Mononuclear cell (primary cell): ENCODE results near the gene ITGAL. TPM values are rescaled to one million over a fixed set of nuclear protein-coding genes. Genes with fewer than 3 reads are reported as not detected.
A peak's percentile ranks its signal among the peaks of the same experiment; 100 is the strongest.
"Not testable (repeated sequence)": the region's sequence is repeated elsewhere in the genome, so short reads cannot be mapped to it uniquely, and the experiment has no call there.

ENCODE experiments used
- H3K27me3 ChIP-seq: 2 replicates; pipeline ENCODE4 v1.6.0; 2011; ENCODE audit warnings: low read length, control low read depth; ENCODE audit not compliant: insufficient read depth
- H3K4me1 ChIP-seq: 2 replicates; pipeline ENCODE4 v1.5.1; 2011; ENCODE audit warnings: mild to moderate bottlenecking, low read length, control low read depth; ENCODE audit not compliant: insufficient read depth
- H3K4me3 ChIP-seq: 2 replicates; pipeline ENCODE4 v1.5.1; 2011; ENCODE audit warnings: mild to moderate bottlenecking, low read length, moderate library complexity
- H3K9me3 ChIP-seq: 2 replicates; pipeline ENCODE4 v1.5.1; 2011; ENCODE audit warnings: low read depth, mild to moderate bottlenecking, control low read depth, low read length
- total RNA-seq: library from RNA; depleted of rRNA; stranded (reverse); fragments of >200 nt; gene quantifications from one replicate; pipeline ENCODE4 v1.2.3, GENCODE V29; 2012

Gene ITGAL
- total RNA-seq, 1 donor, result 150 TPM

DNA sequence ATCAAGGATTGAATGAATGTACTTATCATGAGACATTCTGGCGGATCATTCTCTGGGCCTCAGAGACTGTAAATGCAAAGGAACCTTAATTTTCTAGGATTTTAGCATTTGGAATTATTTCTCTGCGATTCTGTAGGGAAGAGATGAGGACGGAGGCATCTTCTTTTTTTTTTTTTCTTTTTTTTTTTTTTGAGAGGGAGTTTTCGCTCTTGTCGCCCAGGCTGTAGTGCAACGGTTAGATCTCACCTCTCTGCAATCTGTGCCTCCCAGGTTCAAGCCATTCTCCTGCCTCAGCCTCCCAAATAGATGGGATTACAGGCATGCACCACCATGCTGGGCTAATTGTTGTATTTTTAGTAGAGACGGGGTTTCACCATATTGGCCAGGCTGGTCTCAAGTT, 2.1 kb downstream of the ITGAL start:
- H3K4me3 ChIP-seq, result peak overlapping the region; percentile 59
- H3K9me3 ChIP-seq, result no peaks in the 10 kb centered on the region
- H3K27me3 ChIP-seq, result no peaks in the 10 kb centered on the region
- H3K4me1 ChIP-seq, result peaks cover 90% of the 10 kb centered on the region

GRCh38 chr16:30476991-30477390, 4.4 kb downstream of the ITGAL start:
- no peaks in the 10 kb centered on the region for H3K9me3 ChIP-seq
- no peaks in the 10 kb centered on the region for H3K27me3 ChIP-seq
- H3K4me1 ChIP-seq, result peaks cover 79% of the 10 kb centered on the region
- H3K4me3 ChIP-seq, result no peak overlapping the region

- not testable (repeated sequence) for H3K9me3 ChIP-seq
Measured at GRCh38 chr16:30477773-30478172, 5.2 kb downstream of the ITGAL start.

GRCh38 chr16:30478766-30479478, 6.4 kb downstream of the ITGAL start:
- Histone ChIP-seq H3K9me3 (no peaks in the 10 kb centered on the region), H3K4me1 (peaks cover 67% of the 10 kb centered on the region), H3K4me3 (no peak overlapping the region), H3K27me3 (no peaks in the 10 kb centered on the region)

More at GRCh38 chr16:30477773-30478172, 5.2 kb downstream of the ITGAL start:
- H3K27me3 ChIP-seq, H3K4me3 ChIP-seq: not testable (repeated sequence)
- H3K4me1 ChIP-seq, result peaks cover 76% of the 10 kb centered on the region

- Histone ChIP-seq H3K4me1 (peaks cover 44% of the 10 kb centered on the region), H3K9me3 (no peaks in the 10 kb centered on the region), H3K4me3 (no peak overlapping the region), H3K27me3 (no peaks in the 10 kb centered on the region)
Measured at GRCh38 chr16:30481381-30481780, 8.8 kb downstream of the ITGAL start.

GRCh38 chr16:30482366-30482765, 9.8 kb downstream of the ITGAL start:
- H3K27me3 ChIP-seq, result no peaks in the 10 kb centered on the region
- H3K9me3 ChIP-seq, result no peaks in the 10 kb centered on the region
- no peak overlapping the region for H3K4me3 ChIP-seq
- H3K4me1 ChIP-seq, result peaks cover 35% of the 10 kb centered on the region

- Histone ChIP-seq H3K4me1 (peaks cover 15% of the 10 kb centered on the region), H3K27me3 (no peaks in the 10 kb centered on the region), H3K9me3 (no peaks in the 10 kb centered on the region), H3K4me3 (no peak overlapping the region)
Measured at GRCh38 chr16:30484887-30485286, 12.3 kb downstream of the ITGAL start.

- Histone ChIP-seq H3K27me3 (no peaks in the 10 kb centered on the region), H3K4me3 (no peak overlapping the region), H3K9me3 (no peaks in the 10 kb centered on the region), H3K4me1 (peaks cover 8% of the 10 kb centered on the region)
Measured at GRCh38 chr16:30485818-30486436, 13.4 kb downstream of the ITGAL start.

DNA sequence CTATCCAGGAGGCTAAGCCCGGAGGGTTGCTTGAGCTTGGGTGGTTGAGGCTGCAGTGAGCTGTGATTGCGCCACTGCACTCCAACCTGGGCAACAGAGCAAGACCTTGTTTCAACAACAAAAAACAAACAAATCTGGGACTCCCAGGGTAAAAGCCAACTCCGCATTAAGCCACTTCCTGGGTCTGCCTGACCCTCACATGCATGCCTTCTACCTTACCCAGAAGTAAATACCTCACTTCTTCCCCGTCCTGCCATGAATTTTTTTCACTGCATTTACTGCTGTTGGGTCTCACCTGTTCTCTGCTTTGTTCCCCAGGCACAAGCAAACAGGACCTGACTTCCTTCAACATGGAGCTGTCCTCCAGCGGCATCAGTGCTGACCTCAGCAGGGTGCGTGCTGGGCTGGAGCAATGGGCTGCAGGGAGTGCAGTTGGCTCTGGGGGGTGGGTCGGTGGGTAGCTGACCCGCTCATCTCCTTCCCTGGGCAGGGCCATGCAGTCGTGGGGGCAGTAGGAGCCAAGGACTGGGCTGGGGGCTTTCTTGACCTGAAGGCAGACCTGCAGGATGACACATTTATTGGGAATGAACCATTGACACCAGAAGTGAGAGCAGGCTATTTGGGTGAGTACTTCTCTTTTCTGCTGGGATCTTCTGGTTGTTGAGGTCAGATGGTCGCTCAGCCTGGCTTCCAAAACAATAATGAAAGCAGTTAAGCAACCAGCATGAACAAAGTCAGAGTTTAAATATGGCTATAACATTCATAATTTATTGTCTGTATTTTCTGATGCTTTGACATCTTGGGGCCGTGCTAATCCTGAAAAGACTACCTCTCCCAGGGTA, 16.4 kb downstream of the ITGAL start:
- no peaks in the 10 kb centered on the region for H3K27me3 ChIP-seq
- H3K4me1 ChIP-seq, result peaks cover 10% of the 10 kb centered on the region
- H3K9me3 ChIP-seq, result no peaks in the 10 kb centered on the region
- no peak overlapping the region for H3K4me3 ChIP-seq

DNA sequence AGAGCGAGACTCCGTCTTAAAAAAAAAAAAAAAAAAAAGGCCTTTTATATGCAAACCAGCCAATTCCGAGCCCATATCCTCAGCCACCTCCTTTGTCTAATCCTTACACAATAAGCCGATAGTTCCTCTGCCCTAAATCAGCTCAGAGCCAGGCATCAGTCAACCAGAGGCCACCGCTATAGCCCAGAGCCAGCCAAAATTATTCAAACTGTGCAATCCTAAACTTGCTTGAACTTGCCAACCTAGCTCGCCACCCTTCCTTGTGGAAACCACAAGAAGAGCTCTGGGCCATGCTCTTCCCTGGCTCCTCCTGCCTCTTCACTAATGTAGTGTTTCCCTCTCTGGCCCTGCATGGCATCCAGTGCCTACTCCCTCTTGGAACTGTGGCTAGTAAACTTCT, 17.7 kb downstream of the ITGAL start:
- Histone ChIP-seq H3K9me3 (no peaks in the 10 kb centered on the region), H3K4me3 (no peak overlapping the region), H3K4me1 (peaks cover 10% of the 10 kb centered on the region), H3K27me3 (no peaks in the 10 kb centered on the region)

GRCh38 chr16:30491229-30491628, 18.7 kb downstream of the ITGAL start:
- no peaks in the 10 kb centered on the region for H3K9me3 ChIP-seq
- no peaks in the 10 kb centered on the region for H3K27me3 ChIP-seq
- peaks cover 10% of the 10 kb centered on the region for H3K4me1 ChIP-seq
- no peak overlapping the region for H3K4me3 ChIP-seq

- H3K27me3 ChIP-seq, result no peaks in the 10 kb centered on the region
- no peaks in the 10 kb centered on the region for H3K9me3 ChIP-seq
- peaks cover 10% of the 10 kb centered on the region for H3K4me1 ChIP-seq
- no peak overlapping the region for H3K4me3 ChIP-seq
Measured at GRCh38 chr16:30491744-30492308, 19.3 kb downstream of the ITGAL start.

DNA sequence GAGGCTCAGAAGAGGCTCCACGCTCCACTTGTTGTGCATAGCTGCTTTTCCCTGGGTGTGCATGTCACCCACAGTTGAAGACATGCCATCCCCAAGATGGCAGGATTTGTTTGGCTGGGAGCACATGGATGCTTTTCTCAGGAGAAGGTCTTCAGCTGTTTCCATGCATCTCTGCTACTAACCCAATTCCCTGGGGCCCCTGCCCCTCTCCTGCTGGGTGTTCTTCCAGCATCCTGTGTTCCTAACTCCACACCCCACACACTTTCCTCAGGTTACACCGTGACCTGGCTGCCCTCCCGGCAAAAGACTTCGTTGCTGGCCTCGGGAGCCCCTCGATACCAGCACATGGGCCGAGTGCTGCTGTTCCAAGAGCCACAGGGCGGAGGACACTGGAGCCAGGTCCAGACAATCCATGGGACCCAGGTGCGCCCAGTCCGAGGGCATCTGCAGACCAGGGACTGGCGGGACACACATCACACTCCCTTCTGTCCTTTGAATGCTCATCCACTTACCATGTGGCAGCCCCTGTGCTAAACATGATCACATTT, 21.5 kb downstream of the ITGAL start:
- H3K27me3 ChIP-seq, result no peaks in the 10 kb centered on the region
- peaks cover 7% of the 10 kb centered on the region for H3K4me1 ChIP-seq
- no peak overlapping the region for H3K4me3 ChIP-seq
- no peaks in the 10 kb centered on the region for H3K9me3 ChIP-seq

DNA sequence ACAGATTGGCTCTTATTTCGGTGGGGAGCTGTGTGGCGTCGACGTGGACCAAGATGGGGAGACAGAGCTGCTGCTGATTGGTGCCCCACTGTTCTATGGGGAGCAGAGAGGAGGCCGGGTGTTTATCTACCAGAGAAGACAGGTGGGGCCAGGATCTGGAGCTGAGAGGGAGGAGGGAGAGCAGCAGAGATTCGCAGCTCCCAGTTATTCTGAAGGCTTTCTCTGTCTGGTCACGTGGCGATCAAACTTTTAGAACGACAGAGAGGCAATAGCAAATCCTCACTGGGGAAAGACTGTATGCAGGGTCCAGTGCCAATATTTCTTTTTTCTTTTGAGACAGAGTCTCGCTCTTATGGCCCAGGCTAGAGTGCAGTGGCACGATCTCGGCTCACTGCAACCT, 22.2 kb downstream of the ITGAL start:
- Histone ChIP-seq H3K4me1 (peaks cover 6% of the 10 kb centered on the region), H3K9me3 (no peaks in the 10 kb centered on the region), H3K4me3 (no peak overlapping the region), H3K27me3 (no peaks in the 10 kb centered on the region)

- no peaks in the 10 kb centered on the region for H3K4me1 ChIP-seq
- H3K9me3 ChIP-seq, result no peaks in the 10 kb centered on the region
- H3K4me3 ChIP-seq, result no peak overlapping the region
- no peaks in the 10 kb centered on the region for H3K27me3 ChIP-seq
Measured at GRCh38 chr16:30499284-30499683, 26.7 kb downstream of the ITGAL start.
